GM21526 (cell line): Measurements from ENCODE around the gene GBF1.

Experiments used
- ATAC-seq: cut with Tn5 transposase; IDR thresholded peaks from one replicate; pipeline ENCODE4 v1.9.1; 2021; ENCODE audit warnings: moderate library complexity; ENCODE audit not compliant: unreplicated experiment, low FRiP score

GBF1 gene

DNA sequence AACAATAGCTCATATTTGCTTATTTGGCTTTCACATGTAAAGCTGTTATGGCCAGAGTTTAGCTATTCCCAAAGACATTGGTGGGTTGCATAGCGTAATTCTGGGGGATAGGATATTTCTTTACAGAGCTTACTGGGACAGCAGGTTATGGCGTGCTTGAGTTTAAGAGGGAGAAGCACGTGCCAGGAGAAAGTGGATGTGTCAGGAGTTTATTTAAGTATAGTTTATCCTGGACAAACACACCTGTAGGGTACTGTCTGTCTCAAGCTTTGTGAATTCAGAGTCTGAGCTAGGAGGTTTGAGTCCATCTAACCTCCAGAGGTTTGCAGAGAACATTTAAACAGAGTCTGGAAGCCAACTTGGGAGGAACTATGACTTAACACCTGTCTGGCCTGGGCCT is 21.3 kb downstream of the GBF1 start:
- no peak for ATAC-seq

DNA sequence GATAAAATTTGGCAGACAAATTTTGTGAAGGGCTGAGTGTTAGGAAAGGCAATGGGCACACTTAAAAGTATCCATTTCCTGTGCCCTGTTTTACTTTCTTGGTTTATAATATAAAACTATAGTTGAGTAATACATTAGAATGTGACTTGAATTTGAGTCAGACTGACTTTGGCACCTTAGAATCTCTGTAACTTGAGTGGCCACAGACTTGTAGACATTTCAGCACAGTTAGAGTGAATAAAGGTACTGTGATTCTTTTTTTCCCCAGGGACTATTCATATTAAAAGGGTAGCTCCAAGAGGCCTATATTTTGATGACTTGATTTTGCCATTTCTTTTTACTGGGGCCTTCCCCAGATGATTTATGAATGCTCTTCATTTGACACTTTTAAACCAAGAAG is 22.4 kb downstream of the GBF1 start:
- no peak for ATAC-seq

- ATAC-seq: no peak
These were observed 23.1 kb downstream of the GBF1 start for GRCh38 chr10:102268375-102268888.

DNA sequence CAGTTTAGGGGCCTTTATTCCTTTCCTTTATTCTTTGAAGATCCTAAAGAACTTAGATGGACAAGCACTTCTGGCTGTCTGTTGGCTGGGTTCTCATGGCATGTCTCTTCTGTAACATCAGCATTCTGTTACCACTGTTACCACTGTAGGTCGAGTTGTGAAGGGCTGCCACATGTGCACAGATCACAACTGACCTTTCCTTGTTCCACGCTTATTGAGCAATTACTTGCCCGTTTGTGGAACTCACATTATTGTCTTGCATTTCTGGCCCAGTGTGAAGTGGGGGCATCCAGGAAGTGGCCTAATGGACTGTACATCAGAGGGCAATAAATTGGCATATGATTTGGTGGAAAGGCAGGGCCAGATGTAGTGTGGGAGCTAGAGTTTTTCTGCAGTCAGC is 23.7 kb downstream of the GBF1 start:
- no peak for ATAC-seq

DNA sequence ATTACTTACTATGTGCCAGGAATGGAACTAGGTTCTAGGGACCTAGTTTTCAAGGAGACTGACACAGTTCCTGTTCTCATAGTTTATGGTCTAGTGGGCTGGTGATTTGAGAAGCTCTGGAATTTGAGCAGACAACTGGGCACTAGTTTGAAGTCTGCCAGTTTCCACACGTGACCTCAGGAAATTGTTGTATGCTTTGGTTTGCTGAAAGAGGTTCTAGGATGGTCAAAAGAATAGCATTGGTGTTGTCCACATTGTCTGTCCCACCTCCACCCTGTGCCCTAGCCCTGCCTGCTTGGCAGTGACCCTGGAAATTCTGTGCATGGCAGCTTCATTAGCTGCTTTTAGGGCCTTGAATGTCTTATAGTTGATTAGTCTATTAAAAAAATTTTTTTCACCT is 28.7 kb downstream of the GBF1 start:
- ATAC-seq: no peak

DNA sequence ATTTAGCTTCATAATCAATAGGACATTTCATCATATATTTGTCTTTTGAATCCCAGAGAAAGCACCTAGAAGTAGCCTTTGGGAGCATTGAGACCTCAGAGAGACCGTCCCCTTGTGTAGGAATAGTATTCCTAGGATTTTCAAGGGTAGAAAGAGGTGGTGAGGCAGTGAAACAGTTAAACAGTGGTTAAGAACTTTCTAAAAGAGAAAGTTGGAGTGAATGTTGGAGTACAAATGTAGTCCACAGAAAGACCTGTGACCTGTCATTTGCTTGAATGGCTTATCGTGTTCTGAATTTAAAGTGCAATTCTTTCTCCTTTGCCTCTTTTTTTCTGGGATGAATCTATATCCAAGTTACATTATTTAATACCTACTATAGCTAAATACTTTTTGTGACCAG is 30.0 kb downstream of the GBF1 start:
- no peak for ATAC-seq

DNA sequence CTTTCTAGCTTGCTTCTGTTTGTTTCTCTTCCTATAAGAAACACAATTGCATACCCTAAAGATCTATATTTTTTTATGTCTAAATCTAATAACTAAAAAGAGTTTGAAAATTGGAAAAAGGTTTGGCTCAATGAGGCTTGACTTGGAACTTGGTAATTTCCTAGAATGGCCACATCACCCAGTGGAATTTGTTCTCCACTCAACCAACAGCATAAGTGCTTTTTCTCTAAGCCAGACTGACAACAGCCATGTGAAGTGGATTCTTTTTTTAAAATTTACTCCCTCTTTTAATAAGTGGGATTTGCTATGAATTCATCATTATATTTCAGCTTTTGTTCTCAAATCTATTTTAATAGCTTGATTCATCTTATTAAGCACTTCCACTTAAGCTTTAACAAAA is 33.8 kb downstream of the GBF1 start:
- ATAC-seq: no peak

DNA sequence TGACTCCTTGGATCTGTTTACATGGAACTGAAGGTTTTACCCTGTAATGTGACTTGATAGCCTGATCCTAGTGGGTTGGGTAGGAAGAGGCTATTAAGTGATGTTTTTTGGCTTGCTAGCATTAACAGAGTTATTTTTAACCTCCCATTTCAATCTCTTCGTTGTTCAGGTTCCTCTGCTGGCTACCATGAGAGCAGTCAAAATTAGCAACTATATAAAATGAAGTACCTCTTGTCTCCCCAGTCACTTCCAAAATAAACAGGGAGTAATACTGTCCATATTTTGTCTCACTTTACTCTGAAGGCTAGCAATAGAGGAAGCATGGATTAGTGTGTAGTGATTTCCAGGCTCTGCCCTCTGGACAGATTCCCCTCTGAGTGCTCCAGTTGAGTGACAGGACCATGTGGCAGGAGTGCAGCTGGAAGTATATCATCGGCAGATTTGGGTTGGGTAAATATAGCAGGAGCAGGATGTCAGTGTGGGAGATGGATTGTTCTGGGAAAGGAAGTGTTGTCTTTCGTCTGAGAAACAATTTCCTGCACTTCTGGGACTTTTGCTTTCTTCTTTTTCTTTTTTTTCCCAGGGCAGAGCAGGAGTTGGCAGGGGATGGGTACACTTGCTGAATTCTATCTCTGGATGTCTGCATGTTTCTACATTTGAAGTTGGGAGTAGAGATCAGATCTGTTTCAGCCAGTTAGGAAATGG is 35.2 kb downstream of the GBF1 start:
- no peak for ATAC-seq

GRCh38 chr10:102281102-102281487 is 35.8 kb downstream of the GBF1 start:
- no peak for ATAC-seq

GRCh38 chr10:102283488-102283887 is 38.2 kb downstream of the GBF1 start:
- no peak for ATAC-seq

DNA sequence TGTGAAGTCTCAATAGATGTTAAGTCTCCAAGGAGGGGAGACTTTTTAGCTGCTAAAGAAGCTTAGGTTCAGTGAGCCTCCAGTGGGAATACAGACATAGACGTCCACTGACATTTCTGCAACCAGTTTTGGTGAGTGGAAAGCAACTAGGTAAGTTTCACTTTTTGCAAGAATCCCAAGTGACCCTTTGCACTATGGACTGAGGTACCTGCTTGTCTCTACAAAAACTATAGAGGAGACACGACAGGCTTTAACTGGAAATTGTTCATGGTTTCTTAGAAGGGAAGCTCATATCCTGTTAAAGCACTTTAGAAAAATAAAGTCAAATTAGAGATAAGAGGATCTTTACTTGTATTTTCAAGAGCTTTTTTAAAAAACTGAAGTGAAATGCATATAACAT is 38.6 kb downstream of the GBF1 start:
- ATAC-seq: no peak

DNA sequence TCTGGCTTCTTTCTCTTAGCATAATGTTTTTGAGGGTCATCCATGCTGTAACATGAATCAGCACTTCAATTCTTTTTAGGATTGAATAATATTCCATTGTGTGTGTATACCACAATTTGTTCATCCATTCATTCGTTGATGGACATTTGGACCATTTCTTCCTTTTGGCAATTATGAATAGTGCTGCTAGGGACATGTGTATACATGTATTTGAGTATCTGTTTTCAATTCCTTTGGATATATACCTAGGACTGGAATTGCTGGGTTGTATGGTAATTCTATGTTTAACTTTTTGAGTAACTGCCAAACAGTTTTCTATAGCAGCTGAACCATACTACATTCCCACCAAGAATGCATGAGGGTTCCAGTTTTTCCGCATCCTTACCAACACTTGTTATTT is 39.2 kb downstream of the GBF1 start:
- no peak for ATAC-seq

GRCh38 chr10:102285133-102285532 is 39.8 kb downstream of the GBF1 start:
- no peak for ATAC-seq

- ATAC-seq: no peak
These were observed 40.9 kb downstream of the GBF1 start for GRCh38 chr10:102286216-102286615.

- no peak for ATAC-seq
These were observed 42.2 kb downstream of the GBF1 start for GRCh38 chr10:102287538-102287937.

DNA sequence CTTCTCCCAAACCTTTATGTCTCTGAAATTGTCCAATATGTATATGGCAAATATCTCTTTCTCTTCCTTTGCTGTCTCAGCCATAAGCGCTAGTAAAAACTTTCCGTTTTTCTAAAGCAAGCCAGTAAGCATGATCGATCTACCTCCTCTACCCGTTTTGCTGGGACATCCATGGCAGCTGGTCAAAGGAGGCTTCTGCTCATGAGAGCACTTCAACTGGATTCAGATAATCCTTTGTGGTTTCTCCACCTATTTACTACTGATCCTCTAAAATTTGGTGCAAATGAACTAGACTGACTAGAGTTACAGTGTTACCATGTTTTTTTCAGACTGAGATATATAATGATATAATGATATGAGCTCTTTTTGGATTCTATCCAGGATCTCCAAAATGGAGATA is 42.7 kb downstream of the GBF1 start:
- ATAC-seq: no peak

DNA sequence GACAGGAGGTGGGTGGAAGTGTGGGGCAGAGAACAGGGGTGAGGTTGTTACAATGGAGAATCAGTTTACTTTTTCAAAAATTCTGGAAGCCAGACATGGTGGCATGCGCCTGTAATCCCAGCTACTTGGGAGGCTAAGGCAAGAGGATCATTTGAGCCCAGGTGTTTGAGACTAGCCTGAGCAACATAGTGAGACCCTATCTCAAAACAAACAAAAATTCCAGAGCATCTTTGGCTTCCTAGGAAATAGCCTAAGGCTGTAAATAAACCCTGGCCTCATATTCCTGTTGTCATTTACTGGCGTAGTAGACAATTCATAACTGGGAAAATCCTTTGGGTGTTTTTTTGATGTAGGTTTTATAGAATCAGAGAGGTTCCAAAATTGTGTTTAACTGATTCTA is 44.0 kb downstream of the GBF1 start:
- no peak for ATAC-seq

- no peak for ATAC-seq
These were observed 44.5 kb downstream of the GBF1 start for GRCh38 chr10:102289840-102290239.

DNA sequence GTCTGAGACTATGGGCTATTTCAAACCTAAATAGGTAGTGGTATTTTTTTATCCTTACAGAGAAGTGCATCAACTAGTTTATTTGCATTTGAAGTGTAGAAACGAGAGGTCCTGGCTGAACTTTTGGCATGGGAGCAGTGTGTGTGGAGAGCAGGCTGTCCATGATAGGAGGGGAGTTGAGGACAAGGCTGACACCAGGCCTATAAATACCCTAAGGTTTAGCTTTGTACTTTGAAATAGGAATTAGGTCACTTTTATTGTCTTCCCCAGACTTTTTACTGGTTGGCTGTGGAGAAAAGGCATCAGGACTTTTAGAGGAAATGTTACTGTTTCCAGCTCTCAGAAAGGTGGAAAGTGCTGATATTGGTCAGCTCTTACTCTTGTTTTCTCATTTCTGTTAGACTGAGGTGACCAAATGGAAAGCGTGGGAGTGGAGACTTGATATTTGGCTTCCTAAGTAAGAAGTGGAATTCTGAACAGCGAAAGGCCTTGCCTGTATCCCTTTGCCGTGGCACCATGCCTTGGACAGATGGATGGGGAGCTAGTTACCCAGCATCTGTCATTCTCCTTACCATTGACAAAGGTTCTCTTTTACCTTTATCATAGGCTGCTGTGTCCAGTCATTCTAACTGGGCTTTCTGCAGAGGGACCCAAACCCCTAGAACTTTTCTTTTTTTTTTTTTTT is 46.0 kb downstream of the GBF1 start:
- no peak for ATAC-seq

- no peak for ATAC-seq
These were observed 51.8 kb downstream of the GBF1 start for GRCh38 chr10:102297101-102297500.

DNA sequence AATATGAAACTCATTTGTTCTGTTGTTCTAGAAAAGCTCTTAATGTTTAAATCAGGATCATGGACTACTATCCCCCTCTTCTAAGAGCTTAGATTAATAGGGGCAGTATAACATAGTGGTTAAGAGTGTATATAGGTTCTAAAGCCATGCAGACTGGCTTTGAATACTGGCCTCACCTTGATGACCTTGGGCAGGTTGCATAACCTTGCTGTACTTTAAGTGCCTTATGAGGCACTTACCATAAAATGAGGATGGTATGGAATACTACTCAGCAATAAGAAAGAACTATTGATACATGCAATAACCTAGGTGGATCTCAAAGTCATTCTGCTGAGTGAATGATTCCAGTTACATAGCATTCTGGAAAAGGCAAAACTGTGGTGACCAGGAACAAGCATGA is 53.6 kb downstream of the GBF1 start:
- ATAC-seq: no peak

GRCh38 chr10:102299873-102300272 is 54.5 kb downstream of the GBF1 start:
- no peak for ATAC-seq
